ENCODE data around the gene ANKRD53.

ANKRD53 gene

GRCh38 chr2:70978341-70979179 is at the start of gene ANKRD53:
Gene ANKRD53 (plus strand): TSS chr2:70978630. CDS start chr2:70978646, 16 bp downstream.
- H3K27ac ChIP-seq (ENCODE audit: low read length) = no peak within 1 kb of the TSS
- H3K9ac ChIP-seq (ENCODE audit: low read length) = peak within 1 kb of the TSS; percentile 21
- no peaks in the 10 kb centered on the region for H3K36me3 ChIP-seq (ENCODE audit: control insufficient read depth, low read depth, low read length)
- no peaks in the 10 kb centered on the region for H3K9me3 ChIP-seq (ENCODE audit: control insufficient read depth, low read depth, low read length)
- peak within 1 kb of the TSS; percentile 75 for H3K4me3 ChIP-seq (ENCODE audit: low read length)
- peaks cover 11% of the 10 kb centered on the region for H3K4me1 ChIP-seq (ENCODE audit: control insufficient read depth, low read depth, low read length)
- peaks cover 25% of the 10 kb centered on the region for H3K27me3 ChIP-seq (ENCODE audit: control insufficient read depth, insufficient read depth, low read length)

- Histone ChIP-seq H3K9me3 (ENCODE audit: control insufficient read depth, low read depth, low read length) (no peaks in the 10 kb centered on the region), H3K27ac (ENCODE audit: low read length) (no peak overlapping the region), H3K27me3 (ENCODE audit: control insufficient read depth, insufficient read depth, low read length) (peaks cover 3% of the 10 kb centered on the region), H3K36me3 (ENCODE audit: control insufficient read depth, low read depth, low read length) (no peaks in the 10 kb centered on the region), H3K4me1 (ENCODE audit: control insufficient read depth, low read depth, low read length) (peaks cover 4% of the 10 kb centered on the region), H3K4me3 (ENCODE audit: low read length) (no peak overlapping the region), H3K9ac (ENCODE audit: low read length) (no peak overlapping the region)
Observed at GRCh38 chr2:70930371-70931329, 47.8 kb upstream of the ANKRD53 start.

DNA sequence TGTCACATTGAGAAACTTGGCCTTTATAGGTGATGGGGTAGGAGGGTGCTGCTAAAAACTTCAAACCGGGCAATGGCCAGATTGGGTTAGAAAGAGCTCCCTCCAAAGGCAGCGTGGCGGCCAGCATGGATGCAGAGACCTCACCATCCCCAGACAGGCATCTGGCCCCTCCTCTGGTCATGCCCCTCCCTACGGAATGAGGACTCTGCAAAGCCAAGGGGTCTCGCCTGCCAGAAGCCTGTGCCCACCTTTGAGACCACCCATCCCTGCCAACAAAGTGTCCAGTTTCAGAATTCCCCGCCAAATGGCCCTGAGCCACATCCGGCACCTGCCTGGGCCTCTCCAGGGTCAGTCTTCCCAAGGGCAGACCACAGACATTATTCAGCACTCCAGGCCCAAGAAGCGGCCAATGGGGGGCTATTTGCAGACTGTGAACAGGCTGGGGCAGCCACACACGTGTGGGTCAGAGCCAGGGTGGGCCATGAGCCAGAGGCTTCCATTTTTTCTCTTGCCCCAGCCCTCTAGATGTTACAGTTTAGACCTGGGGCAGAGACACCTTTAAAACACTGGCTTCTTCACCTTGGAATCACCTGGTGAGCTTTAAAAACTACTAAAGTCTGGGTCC is 46.9 kb upstream of the ANKRD53 start:
- Histone ChIP-seq H3K4me1 (ENCODE audit: control insufficient read depth, low read depth, low read length) (peaks cover 4% of the 10 kb centered on the region), H3K4me3 (ENCODE audit: low read length) (no peak overlapping the region), H3K27ac (ENCODE audit: low read length) (no peak overlapping the region), H3K9me3 (ENCODE audit: control insufficient read depth, low read depth, low read length) (no peaks in the 10 kb centered on the region), H3K27me3 (ENCODE audit: control insufficient read depth, insufficient read depth, low read length) (no peaks in the 10 kb centered on the region), H3K9ac (ENCODE audit: low read length) (no peak overlapping the region), H3K36me3 (ENCODE audit: control insufficient read depth, low read depth, low read length) (no peaks in the 10 kb centered on the region)

DNA sequence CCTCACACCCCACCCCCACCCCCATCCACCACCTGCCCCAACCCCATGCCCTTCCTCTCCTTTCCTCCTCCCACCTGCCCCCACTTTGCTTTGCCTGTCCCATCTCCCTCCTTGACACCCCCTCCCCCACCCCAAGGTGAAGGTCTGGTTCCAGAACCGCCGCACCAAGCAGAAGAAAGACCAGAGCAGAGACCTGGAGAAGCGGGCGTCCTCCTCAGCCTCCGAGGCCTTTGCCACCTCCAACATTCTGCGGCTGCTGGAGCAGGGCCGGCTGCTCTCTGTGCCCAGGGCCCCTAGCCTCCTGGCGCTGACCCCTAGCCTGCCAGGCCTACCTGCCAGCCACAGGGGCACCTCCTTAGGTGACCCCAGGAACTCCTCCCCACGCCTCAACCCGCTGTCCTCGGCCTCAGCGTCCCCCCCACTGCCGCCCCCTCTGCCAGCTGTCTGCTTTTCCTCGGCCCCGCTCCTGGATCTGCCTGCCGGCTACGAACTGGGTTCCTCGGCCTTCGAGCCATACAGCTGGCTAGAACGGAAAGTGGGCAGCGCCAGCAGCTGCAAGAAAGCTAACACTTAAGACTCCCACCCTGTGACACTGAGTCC is 45.7 kb upstream of the ANKRD53 start:
- Histone ChIP-seq H3K4me1 (ENCODE audit: control insufficient read depth, low read depth, low read length) (peaks cover 4% of the 10 kb centered on the region), H3K9ac (ENCODE audit: low read length) (no peak overlapping the region), H3K27ac (ENCODE audit: low read length) (no peak overlapping the region), H3K4me3 (ENCODE audit: low read length) (no peak overlapping the region), H3K27me3 (ENCODE audit: control insufficient read depth, insufficient read depth, low read length) (peaks cover 4% of the 10 kb centered on the region), H3K36me3 (ENCODE audit: control insufficient read depth, low read depth, low read length) (no peaks in the 10 kb centered on the region), H3K9me3 (ENCODE audit: control insufficient read depth, low read depth, low read length) (no peaks in the 10 kb centered on the region)

- Histone ChIP-seq H3K9ac (ENCODE audit: low read length) (no peak overlapping the region), H3K27ac (ENCODE audit: low read length) (no peak overlapping the region), H3K36me3 (ENCODE audit: control insufficient read depth, low read depth, low read length) (no peaks in the 10 kb centered on the region), H3K9me3 (ENCODE audit: control insufficient read depth, low read depth, low read length) (no peaks in the 10 kb centered on the region), H3K4me3 (ENCODE audit: low read length) (no peak overlapping the region), H3K27me3 (ENCODE audit: control insufficient read depth, insufficient read depth, low read length) (peaks cover 25% of the 10 kb centered on the region), H3K4me1 (ENCODE audit: control insufficient read depth, low read depth, low read length) (peaks cover 23% of the 10 kb centered on the region)
Observed at GRCh38 chr2:70934981-70935380, 43.4 kb upstream of the ANKRD53 start.

GRCh38 chr2:70935468-70936164 is 42.8 kb upstream of the ANKRD53 start, which contains the start of gene ATP6V1B1:
Gene ATP6V1B1 (plus strand): TSS chr2:70935900. CDS start chr2:70935955, 55 bp downstream.
- Histone ChIP-seq H3K36me3 (ENCODE audit: control insufficient read depth, low read depth, low read length) (no peaks in the 10 kb centered on the region), H3K27me3 (ENCODE audit: control insufficient read depth, insufficient read depth, low read length) (peaks cover 31% of the 10 kb centered on the region), H3K4me3 (ENCODE audit: low read length) (no peak within 1 kb of the TSS), H3K9ac (ENCODE audit: low read length) (no peak within 1 kb of the TSS), H3K27ac (ENCODE audit: low read length) (no peak within 1 kb of the TSS), H3K9me3 (ENCODE audit: control insufficient read depth, low read depth, low read length) (no peaks in the 10 kb centered on the region), H3K4me1 (ENCODE audit: control insufficient read depth, low read depth, low read length) (peaks cover 23% of the 10 kb centered on the region)

GRCh38 chr2:70936165-70936978 is 42.1 kb upstream of the ANKRD53 start:
- H3K4me3 ChIP-seq (ENCODE audit: low read length) = no peak overlapping the region
- H3K9ac ChIP-seq (ENCODE audit: low read length) = no peak overlapping the region
- H3K36me3 ChIP-seq (ENCODE audit: control insufficient read depth, low read depth, low read length) = no peaks in the 10 kb centered on the region
- peaks cover 23% of the 10 kb centered on the region for H3K4me1 ChIP-seq (ENCODE audit: control insufficient read depth, low read depth, low read length)
- peaks cover 38% of the 10 kb centered on the region for H3K27me3 ChIP-seq (ENCODE audit: control insufficient read depth, insufficient read depth, low read length)
- no peaks in the 10 kb centered on the region for H3K9me3 ChIP-seq (ENCODE audit: control insufficient read depth, low read depth, low read length)
- no peak overlapping the region for H3K27ac ChIP-seq (ENCODE audit: low read length)

GRCh38 chr2:70936979-70937811 is 41.2 kb upstream of the ANKRD53 start:
- Histone ChIP-seq H3K36me3 (ENCODE audit: control insufficient read depth, low read depth, low read length) (no peaks in the 10 kb centered on the region), H3K27me3 (ENCODE audit: control insufficient read depth, insufficient read depth, low read length) (peaks cover 46% of the 10 kb centered on the region)

DNA sequence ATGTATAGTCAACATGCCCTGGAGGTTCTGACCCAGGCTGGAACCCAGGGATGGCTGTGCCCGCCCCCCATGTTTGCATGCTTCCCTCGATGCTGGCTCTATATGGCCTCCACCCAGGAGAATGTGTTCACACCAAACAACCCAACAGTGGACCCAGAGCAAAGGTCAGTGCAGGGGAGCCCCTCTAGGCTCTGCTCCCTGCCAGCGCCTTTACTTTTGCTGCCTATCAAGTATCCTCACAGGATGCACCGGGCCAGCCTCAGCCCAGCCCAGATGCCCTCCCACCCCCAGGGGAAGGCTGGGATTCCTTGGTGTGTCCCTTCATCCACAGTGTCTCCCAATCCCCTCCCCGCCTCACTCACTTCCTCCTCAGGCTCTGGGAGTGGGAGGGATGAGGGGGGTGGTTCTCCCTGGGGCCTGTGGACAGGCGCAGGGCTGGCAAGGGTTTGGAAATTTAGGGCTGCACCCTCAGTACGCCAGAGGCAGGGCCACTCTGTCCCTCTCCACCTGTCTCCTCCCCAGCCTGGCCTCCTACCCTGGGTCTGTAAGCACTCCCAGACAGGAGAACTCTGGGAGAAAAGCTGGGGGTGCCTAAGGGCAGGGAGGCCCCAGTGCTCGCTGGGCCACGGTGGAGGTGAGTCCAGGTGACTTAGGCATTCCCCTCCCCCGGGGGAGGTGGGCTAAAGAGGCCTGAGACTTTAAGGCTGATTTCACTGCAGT is 40.4 kb upstream of the ANKRD53 start:
- H3K27me3 ChIP-seq (ENCODE audit: control insufficient read depth, insufficient read depth, low read length) = peaks cover 51% of the 10 kb centered on the region

More at GRCh38 chr2:70936979-70937811, 41.2 kb upstream of the ANKRD53 start:
- no peak overlapping the region for H3K27ac ChIP-seq (ENCODE audit: low read length)
- no peaks in the 10 kb centered on the region for H3K9me3 ChIP-seq (ENCODE audit: control insufficient read depth, low read depth, low read length)
- no peak overlapping the region for H3K9ac ChIP-seq (ENCODE audit: low read length)
- no peak overlapping the region for H3K4me3 ChIP-seq (ENCODE audit: low read length)
- H3K4me1 ChIP-seq (ENCODE audit: control insufficient read depth, low read depth, low read length) = peaks cover 23% of the 10 kb centered on the region

More for the DNA sequence above, 40.4 kb upstream of the ANKRD53 start:
- Histone ChIP-seq H3K9ac (ENCODE audit: low read length) (no peak overlapping the region), H3K27ac (ENCODE audit: low read length) (no peak overlapping the region), H3K36me3 (ENCODE audit: control insufficient read depth, low read depth, low read length) (no peaks in the 10 kb centered on the region), H3K4me3 (ENCODE audit: low read length) (peak overlapping the region; percentile 12), H3K9me3 (ENCODE audit: control insufficient read depth, low read depth, low read length) (no peaks in the 10 kb centered on the region), H3K4me1 (ENCODE audit: control insufficient read depth, low read depth, low read length) (peaks cover 29% of the 10 kb centered on the region)
